Measurements from ENCODE around the gene KCNH2.

- no peak for TF ChIP-seq POLR2A (IDR thresholded peaks at IDR 0.05)
- TF ChIP-seq, protein P1, sequence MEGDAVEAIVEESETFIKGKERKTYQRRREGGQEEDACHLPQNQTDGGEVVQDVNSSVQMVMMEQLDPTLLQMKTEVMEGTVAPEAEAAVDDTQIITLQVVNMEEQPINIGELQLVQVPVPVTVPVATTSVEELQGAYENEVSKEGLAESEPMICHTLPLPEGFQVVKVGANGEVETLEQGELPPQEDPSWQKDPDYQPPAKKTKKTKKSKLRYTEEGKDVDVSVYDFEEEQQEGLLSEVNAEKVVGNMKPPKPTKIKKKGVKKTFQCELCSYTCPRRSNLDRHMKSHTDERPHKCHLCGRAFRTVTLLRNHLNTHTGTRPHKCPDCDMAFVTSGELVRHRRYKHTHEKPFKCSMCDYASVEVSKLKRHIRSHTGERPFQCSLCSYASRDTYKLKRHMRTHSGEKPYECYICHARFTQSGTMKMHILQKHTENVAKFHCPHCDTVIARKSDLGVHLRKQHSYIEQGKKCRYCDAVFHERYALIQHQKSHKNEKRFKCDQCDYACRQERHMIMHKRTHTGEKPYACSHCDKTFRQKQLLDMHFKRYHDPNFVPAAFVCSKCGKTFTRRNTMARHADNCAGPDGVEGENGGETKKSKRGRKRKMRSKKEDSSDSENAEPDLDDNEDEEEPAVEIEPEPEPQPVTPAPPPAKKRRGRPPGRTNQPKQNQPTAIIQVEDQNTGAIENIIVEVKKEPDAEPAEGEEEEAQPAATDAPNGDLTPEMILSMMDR (IDR thresholded peaks at IDR 0.05) = no peak
Measured at GRCh38 chr7:150919160-150919559, 59.0 kb downstream of the KCNH2 start.
